KOPT-K1 (cell line): ENCODE results near the gene ZMYND8.

Experiments used
- H3K27ac ChIP-seq: fragments of 200-600 bp; sonication (generic); 2 replicates; pipeline ENCODE4 v1.5.1; 2016; ENCODE audit warnings: antibody characterized with exemption, mild to moderate bottlenecking, low read depth, low read length; ENCODE audit not compliant: poor library complexity, severe bottlenecking
- H3K36me3 ChIP-seq: fragments of 200-600 bp; sonication (generic); 2 replicates; pipeline ENCODE4 v1.5.1; 2017; ENCODE audit warnings: antibody characterized with exemption, mild to moderate bottlenecking, low read length, moderate library complexity; ENCODE audit not compliant: insufficient read depth
- H3K9me3 ChIP-seq: fragments of 200-600 bp; sonication (generic); 2 replicates; pipeline ENCODE4 v1.5.1; 2017; ENCODE audit warnings: antibody characterized with exemption, low read length, mild to moderate bottlenecking; ENCODE audit not compliant: insufficient read depth, poor library complexity, severe bottlenecking

The ZMYND8 gene

DNA sequence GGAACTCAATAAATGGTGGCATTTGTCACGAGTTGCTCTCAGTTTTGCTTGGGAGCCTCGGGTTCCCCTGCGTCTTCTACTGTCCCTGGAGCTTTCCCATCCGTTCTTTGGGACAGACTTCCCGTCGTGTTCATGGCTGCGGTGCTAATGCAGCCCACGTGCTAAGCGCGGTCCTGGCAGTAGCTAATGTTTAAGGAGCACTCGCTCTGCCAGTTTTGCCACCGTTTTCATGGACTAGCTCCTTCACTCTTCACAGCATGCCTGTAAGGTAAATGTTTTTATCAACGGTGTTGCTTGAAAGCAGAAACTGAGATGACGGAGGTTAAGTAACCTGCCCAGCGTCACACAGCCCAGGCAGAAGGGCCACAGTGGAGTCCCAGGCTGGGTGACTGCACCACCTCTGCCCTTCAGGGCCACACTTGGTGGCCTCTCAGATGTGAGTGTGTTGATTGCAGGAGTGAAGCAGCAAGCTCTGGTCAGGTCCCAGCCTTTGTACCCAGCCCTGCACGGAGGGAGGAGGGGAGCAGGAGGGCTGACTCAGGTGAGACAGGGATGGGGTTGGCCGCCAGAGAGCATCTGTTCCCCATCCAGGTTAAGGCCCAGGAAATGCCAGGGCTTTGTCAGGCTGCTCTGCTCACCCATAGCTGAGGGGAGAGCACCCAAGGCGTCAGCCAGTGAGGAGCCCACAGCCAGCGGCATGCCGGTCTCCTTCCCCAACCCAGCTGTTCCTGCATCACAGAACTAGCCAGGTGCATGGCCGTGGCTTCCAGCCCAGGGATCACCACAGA lies 181.8 kb downstream of the ZMYND8 start:
- no peaks in the 10 kb centered on the region for H3K9me3 ChIP-seq
- H3K27ac ChIP-seq: no peak overlapping the region
- H3K36me3 ChIP-seq: no peaks in the 10 kb centered on the region

DNA sequence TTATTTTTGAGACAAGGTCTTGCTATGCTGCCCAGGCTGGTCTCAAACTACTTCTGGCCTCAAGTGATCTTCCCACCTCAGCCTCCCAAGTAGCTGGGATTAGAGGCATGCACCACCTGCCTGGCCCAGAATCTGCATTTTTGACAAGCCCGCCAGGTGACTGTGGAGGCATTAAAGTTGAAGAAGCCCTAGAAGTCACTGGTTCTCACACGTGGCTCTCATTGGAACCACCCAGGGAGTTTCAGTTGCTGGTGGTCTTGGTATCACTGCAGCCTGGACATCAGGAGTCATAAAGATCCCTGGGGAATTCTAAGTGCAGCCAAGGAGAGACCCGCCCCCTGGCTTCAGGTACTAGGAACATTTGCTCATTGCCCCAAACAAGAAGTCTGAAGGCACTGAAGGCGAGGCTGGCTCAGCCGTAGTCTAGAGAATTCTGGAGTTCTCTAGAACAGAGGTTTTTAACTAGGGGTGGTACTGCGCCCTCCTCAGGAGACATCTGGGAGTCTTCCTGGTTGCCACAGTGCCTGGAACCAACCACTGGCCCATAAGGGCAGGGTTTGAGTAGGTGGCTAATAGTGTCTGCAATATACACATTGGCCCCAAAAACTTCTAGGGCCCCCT lies 182.8 kb downstream of the ZMYND8 start:
- Histone ChIP-seq H3K36me3 (no peaks in the 10 kb centered on the region), H3K9me3 (no peaks in the 10 kb centered on the region), H3K27ac (no peak overlapping the region)

DNA sequence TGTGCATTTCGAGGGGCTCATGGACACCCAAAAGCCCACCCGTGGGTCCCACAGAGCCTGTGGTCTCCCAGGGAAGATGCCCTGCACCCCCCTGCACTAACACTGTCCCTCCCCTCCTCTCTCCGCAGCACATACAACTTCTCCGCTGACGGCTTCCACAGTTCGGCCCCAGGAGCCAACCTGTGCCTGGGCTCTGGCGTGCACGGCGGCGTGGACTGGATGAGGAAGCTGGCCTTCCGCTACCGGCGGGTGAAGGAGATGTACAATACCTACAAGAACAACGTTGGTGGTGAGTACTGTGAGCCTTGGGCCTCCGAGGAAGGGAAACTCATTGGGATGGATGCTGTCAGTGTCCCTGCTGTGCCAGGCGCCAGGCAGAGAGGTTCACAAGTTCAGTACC lies 183.9 kb downstream of the ZMYND8 start:
- Histone ChIP-seq H3K36me3 (no peaks in the 10 kb centered on the region), H3K27ac (no peak overlapping the region), H3K9me3 (no peaks in the 10 kb centered on the region)

DNA sequence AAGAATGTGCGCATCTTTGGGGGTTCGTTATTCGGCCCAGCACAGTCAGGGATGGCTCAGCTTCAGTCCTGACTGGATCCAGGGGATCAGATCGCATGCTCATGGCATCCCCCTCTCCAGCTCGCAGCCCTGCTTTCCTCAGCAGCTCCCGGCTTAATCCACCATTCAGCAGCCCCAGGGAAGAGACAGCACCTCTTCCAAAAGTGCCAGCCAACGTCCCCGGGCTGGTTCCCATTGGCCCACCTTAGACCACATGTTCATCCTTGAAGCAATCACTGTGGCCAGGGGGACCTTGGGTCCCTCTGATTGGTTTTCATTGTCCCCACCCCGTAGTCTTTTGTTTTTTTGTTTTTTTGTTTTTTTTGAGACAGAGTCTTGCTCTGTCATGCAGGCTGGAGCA lies 188.7 kb downstream of the ZMYND8 start:
- Histone ChIP-seq H3K9me3 (no peaks in the 10 kb centered on the region), H3K27ac (no peak overlapping the region), H3K36me3 (no peaks in the 10 kb centered on the region)

DNA sequence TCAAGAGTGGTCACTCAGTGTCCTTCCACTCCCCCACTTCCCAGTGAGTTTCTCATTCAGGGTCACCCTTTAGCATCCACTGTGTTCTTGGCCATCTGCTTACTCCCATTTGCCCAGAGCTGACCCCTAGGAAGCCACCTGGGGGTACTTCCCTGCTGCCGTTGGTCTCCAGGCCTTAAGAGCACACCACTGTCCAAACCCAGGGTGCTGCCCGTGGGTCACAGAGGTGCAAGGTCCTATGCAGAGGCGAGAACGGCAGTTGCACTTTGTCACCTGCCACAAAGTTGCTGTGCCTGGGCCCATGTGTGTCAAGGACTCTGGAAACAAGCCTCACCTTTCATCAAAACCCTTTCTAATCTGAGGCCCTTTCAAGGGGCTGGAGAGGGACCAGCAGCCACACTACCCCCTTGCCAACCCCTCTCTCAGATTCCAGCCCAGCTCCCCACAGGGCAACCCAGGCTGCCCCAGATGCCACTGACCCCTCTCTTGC lies 191.1 kb downstream of the ZMYND8 start:
- Histone ChIP-seq H3K9me3 (no peaks in the 10 kb centered on the region), H3K27ac (no peak overlapping the region), H3K36me3 (no peaks in the 10 kb centered on the region)

DNA sequence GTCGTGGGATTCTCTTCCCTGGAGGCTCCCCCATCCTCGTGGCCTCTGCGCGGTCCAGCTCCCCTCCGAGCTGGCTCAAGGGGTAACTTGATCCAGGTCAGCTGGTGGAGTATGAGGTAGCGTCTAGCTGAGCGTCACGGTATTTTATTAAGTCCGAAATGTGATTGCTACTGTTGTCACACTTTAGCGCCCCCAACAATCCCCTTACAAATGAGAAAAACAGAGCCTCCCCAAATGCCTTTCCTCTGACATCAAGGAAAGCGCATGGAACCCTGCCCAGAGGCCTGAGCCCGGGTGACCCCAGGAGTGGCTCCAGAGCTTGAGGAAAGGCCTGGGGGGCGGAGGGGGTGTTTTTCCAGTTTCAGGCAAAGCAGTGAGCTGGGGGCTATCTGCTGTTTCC lies 192.4 kb downstream of the ZMYND8 start:
- H3K36me3 ChIP-seq: no peaks in the 10 kb centered on the region

DNA sequence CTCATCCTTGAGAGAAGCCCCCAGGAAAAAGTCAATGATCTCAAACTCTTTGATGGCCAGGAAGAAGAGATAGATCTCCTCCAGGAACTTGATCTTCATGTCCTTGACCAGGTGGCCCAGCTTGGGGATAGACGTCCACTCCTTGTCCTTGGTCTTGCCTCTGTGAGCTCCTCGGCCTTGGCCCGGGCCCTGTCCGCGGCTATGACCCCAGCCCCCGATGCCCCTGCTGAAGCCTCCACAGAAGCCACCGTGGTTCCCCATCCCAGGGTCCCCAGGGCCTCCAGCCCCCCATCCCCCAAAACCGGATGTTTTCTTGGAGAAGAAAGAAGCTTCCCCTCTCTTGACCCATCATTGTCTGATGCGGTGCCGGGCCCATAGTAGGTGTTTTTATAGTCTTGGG lies 195.1 kb downstream of the ZMYND8 start:
- Histone ChIP-seq H3K36me3 (no peaks in the 10 kb centered on the region), H3K9me3 (no peaks in the 10 kb centered on the region), H3K27ac (no peak overlapping the region)

More for the DNA sequence above, 192.4 kb downstream of the ZMYND8 start:
- Histone ChIP-seq H3K27ac (no peak overlapping the region), H3K9me3 (no peaks in the 10 kb centered on the region)

DNA sequence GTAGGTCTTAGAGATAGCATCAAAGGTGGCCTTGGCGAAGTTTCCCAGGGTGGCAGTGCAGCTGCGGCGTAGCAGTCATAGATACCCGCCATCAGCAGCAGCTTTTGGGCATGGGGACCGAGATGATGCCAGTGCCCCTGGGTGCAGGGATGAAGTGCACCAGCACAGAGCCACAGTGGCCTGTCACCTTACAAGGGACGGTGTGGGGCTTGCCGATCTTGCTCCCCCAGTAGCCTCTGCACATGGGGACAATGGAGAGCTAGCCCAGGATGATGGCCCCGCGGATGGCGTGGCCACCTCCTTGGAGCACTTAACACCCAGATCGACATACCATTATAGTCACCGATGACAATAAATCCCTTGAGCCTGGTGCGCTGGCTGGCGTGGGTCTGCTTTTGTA lies 195.5 kb downstream of the ZMYND8 start:
- H3K36me3 ChIP-seq: no peaks in the 10 kb centered on the region
- H3K9me3 ChIP-seq: no peaks in the 10 kb centered on the region
- H3K27ac ChIP-seq: no peak overlapping the region

DNA sequence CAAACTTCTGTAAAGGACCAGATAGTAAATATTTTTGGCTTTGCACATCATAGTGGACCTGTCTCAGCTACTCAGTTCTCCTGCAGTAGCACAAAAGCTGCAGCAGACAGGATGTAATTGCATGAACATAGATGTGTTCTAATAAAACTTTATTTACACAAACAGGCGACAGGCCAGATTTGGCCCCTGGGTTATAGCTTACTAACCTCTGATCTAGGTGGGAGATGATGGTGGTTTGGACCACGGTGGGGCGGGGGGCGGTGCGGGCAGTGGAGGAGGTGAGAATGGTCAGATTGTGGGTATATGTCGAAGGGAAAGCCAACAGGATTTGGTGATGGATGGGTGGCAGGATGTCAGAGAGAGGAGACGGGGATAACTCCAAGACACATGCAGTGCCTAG lies 196.3 kb downstream of the ZMYND8 start:
- Histone ChIP-seq H3K27ac (no peak overlapping the region), H3K9me3 (no peaks in the 10 kb centered on the region), H3K36me3 (no peaks in the 10 kb centered on the region)
